Astrocyte (in vitro differentiated cells and primary cell): ENCODE results near the gene C1S. TPM values are rescaled to one million over a fixed set of nuclear protein-coding genes. Genes with fewer than 3 reads are reported as not detected.

Experiments
- DNase-seq: peaks from one replicate; pipeline ENCODE4 v3.0.0-alpha.2; 2010; ENCODE audit warnings: low read depth
- FAIRE-seq: peaks from 2 replicates; lab custom pipeline; 2011; peaks lifted over from hg19 to GRCh38; lab: Jason Lieb, UNC
- H2AFZ ChIP-seq: 2 replicates; pipeline ENCODE4 v1.6.0; 2012; ENCODE audit warnings: low read depth, low read length, inconsistent platforms
- H3K27ac ChIP-seq: 2 replicates; pipeline ENCODE4 v1.5.1; 2011; ENCODE audit warnings: low read depth, low read length, inconsistent platforms
- H3K27me3 ChIP-seq: 2 replicates; pipeline ENCODE4 v1.6.0; 2011; ENCODE audit warnings: low read length, inconsistent platforms; ENCODE audit not compliant: insufficient read depth
- H3K36me3 ChIP-seq: 2 replicates; pipeline ENCODE4 v1.5.1; 2011; ENCODE audit warnings: low read length, inconsistent platforms; ENCODE audit not compliant: insufficient read depth
- H3K4me1 ChIP-seq: 2 replicates; pipeline ENCODE4 v1.5.1; 2011; ENCODE audit warnings: low read length, inconsistent platforms; ENCODE audit not compliant: insufficient read depth
- H3K4me2 ChIP-seq: 2 replicates; pipeline ENCODE4 v1.6.0; 2012; ENCODE audit warnings: low read length, inconsistent platforms
- H3K4me3 ChIP-seq: 2 replicates; pipeline ENCODE4 v1.5.1; 2011; ENCODE audit warnings: low read depth, mild to moderate bottlenecking, low read length, inconsistent platforms; ENCODE audit not compliant: insufficient read depth
- H3K79me2 ChIP-seq: 2 replicates; pipeline ENCODE4 v1.6.0; 2012; ENCODE audit warnings: mild to moderate bottlenecking, low read length, inconsistent platforms; ENCODE audit not compliant: insufficient read depth
- H3K9ac ChIP-seq: 2 replicates; pipeline ENCODE4 v1.6.0; 2012; ENCODE audit warnings: mild to moderate bottlenecking, low read length, inconsistent platforms
- H3K9me3 ChIP-seq: 2 replicates; pipeline ENCODE4 v1.5.1; 2012; ENCODE audit warnings: low read depth, mild to moderate bottlenecking, low read length, inconsistent platforms; ENCODE audit not compliant: insufficient read depth
- H4K20me1 ChIP-seq: 2 replicates; pipeline ENCODE4 v1.6.0; 2012; ENCODE audit warnings: low read length, inconsistent platforms; ENCODE audit not compliant: insufficient read depth
- H3K27ac Mint-ChIP-seq: one replicate; pipeline ENCODE4 v1.8.0; 2021; ENCODE audit warnings: mild to moderate bottlenecking, mixed read lengths; ENCODE audit not compliant: unreplicated experiment
- H3K27me3 Mint-ChIP-seq: one replicate; pipeline ENCODE4 v1.8.0; 2021; ENCODE audit warnings: low read depth, mixed read lengths; ENCODE audit not compliant: unreplicated experiment
- H3K36me3 Mint-ChIP-seq: one replicate; pipeline ENCODE4 v1.8.0; 2021; ENCODE audit warnings: low read depth, mixed read lengths; ENCODE audit not compliant: unreplicated experiment
- H3K4me1 Mint-ChIP-seq: one replicate; pipeline ENCODE4 v1.8.0; 2021; ENCODE audit warnings: low read depth, mixed read lengths; ENCODE audit not compliant: unreplicated experiment
- H3K4me3 Mint-ChIP-seq: one replicate; pipeline ENCODE4 v1.8.0; 2021; ENCODE audit warnings: mild to moderate bottlenecking, moderate library complexity, mixed read lengths; ENCODE audit not compliant: unreplicated experiment
- H3K9me3 Mint-ChIP-seq: one replicate; pipeline ENCODE4 v1.8.0; 2021; ENCODE audit warnings: mild to moderate bottlenecking, mixed read lengths; ENCODE audit not compliant: unreplicated experiment
- EZH2 ChIP-seq: IDR thresholded peaks from 2 replicates; pipeline ENCODE4 v1.6.1; 2012; ENCODE audit warnings: mild to moderate bottlenecking, low read length, inconsistent platforms; ENCODE audit not compliant: insufficient read depth
- total RNA-seq: library from RNA; stranded (reverse); gene quantifications from 2 replicates; pipeline ENCODE4 v1.2.1, GENCODE V29; 2021
- TF ChIP-seq, protein P1 (sequence below): IDR thresholded peaks from 2 replicates; pipeline ENCODE4 v1.5.1; 2011; ENCODE audit warnings: low read depth, mild to moderate bottlenecking, inconsistent platforms, low read length, moderate library complexity; ENCODE audit not compliant: insufficient read depth

The C1S gene
- total RNA-seq, 1 donor from 2014 or later: 5.2 TPM

DNA sequence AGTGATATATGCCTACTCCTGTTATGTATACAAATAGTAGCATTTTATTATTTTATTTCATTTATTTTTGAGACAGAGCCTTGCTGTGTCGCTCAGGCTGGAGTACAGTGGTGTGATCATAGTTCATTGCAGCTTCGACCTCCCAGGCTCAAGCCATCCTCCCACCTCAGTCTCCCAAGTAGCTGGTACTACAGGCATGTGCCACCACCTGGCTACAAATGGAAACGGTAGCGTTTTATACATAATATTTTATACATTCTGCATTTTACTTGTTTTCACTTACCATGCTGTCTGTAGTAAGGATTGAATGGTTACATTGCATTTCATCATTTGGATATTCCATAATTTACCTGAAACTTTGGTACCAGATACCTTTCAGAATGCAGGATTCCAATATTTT, 17.6 kb downstream of the C1S start:
- no peak overlapping the region for H3K27ac ChIP-seq
- peaks cover 20% of the 10 kb centered on the region for H3K27me3 Mint-ChIP-seq
- no peaks in the 10 kb centered on the region for H3K36me3 Mint-ChIP-seq
- DNase-seq (no peak), FAIRE-seq (no peak)
- peaks cover 1% of the 10 kb centered on the region for H3K9me3 ChIP-seq
- H3K4me1 ChIP-seq: peaks cover 4% of the 10 kb centered on the region
- H3K27ac Mint-ChIP-seq: no peak overlapping the region
- H3K4me3 ChIP-seq: no peak overlapping the region
- no peaks in the 10 kb centered on the region for H3K36me3 ChIP-seq
- H3K9ac ChIP-seq: no peak overlapping the region
- H3K4me1 Mint-ChIP-seq: peaks cover 9% of the 10 kb centered on the region
- H4K20me1 ChIP-seq: no peaks in the 10 kb centered on the region
- TF ChIP-seq EZH2: no peak
- H3K4me2 ChIP-seq: no peak overlapping the region
- H3K79me2 ChIP-seq: no peaks in the 10 kb centered on the region
- peaks cover 22% of the 10 kb centered on the region for H3K27me3 ChIP-seq
- H3K9me3 Mint-ChIP-seq: peaks cover 2% of the 10 kb centered on the region
- no peak overlapping the region for H3K4me3 Mint-ChIP-seq
- no peak overlapping the region for H2AFZ ChIP-seq

DNA sequence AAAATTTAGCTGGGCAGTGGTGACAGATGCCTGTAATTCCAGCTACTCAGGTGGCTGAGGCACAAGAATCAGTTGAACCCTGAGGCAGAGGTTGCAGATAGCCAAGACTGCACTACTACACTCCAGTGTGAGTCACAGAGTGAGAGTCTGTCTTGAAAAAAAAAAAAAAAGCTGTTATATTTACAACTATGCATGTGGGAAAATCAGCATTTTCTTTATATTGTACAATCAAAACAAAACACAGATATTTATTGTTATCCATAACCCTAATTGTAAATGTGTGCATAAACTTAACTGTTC, 19.3 kb downstream of the C1S start:
- FAIRE-seq (no peak), DNase-seq (peak; percentile 40)
- Mint-ChIP-seq H3K4me3 (no peak overlapping the region), H3K27ac (peak overlapping the region; percentile 98), H3K4me1 (peaks cover 7% of the 10 kb centered on the region), H3K36me3 (no peaks in the 10 kb centered on the region), H3K9me3 (peaks cover 2% of the 10 kb centered on the region), H3K27me3 (peaks cover 16% of the 10 kb centered on the region)
- TF ChIP-seq, protein P1, sequence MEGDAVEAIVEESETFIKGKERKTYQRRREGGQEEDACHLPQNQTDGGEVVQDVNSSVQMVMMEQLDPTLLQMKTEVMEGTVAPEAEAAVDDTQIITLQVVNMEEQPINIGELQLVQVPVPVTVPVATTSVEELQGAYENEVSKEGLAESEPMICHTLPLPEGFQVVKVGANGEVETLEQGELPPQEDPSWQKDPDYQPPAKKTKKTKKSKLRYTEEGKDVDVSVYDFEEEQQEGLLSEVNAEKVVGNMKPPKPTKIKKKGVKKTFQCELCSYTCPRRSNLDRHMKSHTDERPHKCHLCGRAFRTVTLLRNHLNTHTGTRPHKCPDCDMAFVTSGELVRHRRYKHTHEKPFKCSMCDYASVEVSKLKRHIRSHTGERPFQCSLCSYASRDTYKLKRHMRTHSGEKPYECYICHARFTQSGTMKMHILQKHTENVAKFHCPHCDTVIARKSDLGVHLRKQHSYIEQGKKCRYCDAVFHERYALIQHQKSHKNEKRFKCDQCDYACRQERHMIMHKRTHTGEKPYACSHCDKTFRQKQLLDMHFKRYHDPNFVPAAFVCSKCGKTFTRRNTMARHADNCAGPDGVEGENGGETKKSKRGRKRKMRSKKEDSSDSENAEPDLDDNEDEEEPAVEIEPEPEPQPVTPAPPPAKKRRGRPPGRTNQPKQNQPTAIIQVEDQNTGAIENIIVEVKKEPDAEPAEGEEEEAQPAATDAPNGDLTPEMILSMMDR: no peak
- TF ChIP-seq EZH2: no peak
- peak overlapping the region; percentile 58 for H3K27ac ChIP-seq
- H3K4me3 ChIP-seq: no peak overlapping the region
- H3K4me1 ChIP-seq: peaks cover 4% of the 10 kb centered on the region
- H2AFZ ChIP-seq: no peak overlapping the region
- peak overlapping the region; percentile 56 for H3K9ac ChIP-seq
- no peaks in the 10 kb centered on the region for H3K79me2 ChIP-seq
- no peaks in the 10 kb centered on the region for H4K20me1 ChIP-seq
- H3K36me3 ChIP-seq: no peaks in the 10 kb centered on the region
- peak overlapping the region; percentile 71 for H3K4me2 ChIP-seq
- H3K9me3 ChIP-seq: peaks cover 4% of the 10 kb centered on the region
- H3K27me3 ChIP-seq: peaks cover 15% of the 10 kb centered on the region

DNA sequence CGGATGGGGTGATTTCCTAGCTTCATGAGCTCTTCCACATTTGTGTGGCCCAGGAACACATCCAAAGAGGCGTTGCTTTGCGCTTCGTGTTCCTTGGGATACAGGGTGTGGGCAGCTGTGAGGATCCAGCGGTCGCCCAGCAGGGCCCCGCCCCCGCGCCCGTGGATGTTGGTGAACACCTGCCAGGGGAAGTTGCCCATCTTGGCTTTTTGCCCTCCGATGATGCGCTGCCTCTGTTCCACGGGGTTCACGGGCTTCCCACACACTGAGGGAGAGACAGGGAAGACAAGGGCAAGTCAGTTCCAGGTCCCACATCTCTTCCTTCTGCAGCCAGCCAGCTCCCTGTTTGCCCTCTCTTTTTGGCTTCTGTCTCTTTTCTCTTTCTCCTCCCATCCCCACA, 20.5 kb downstream of the C1S start:
- DNase-seq (no peak), FAIRE-seq (no peak)
- H3K36me3 ChIP-seq: no peaks in the 10 kb centered on the region
- H3K27me3 ChIP-seq: peaks cover 6% of the 10 kb centered on the region
- peaks cover 4% of the 10 kb centered on the region for H3K4me1 ChIP-seq
- Mint-ChIP-seq H3K27me3 (peaks cover 9% of the 10 kb centered on the region), H3K4me3 (no peak overlapping the region), H3K27ac (no peak overlapping the region), H3K9me3 (peaks cover 2% of the 10 kb centered on the region), H3K4me1 (peaks cover 7% of the 10 kb centered on the region), H3K36me3 (no peaks in the 10 kb centered on the region)
- no peaks in the 10 kb centered on the region for H3K79me2 ChIP-seq
- no peak overlapping the region for H3K27ac ChIP-seq
- H3K4me2 ChIP-seq: no peak overlapping the region
- TF ChIP-seq EZH2: no peak
- TF ChIP-seq, protein P1: no peak
- H2AFZ ChIP-seq: no peak overlapping the region
- peaks cover 6% of the 10 kb centered on the region for H3K9me3 ChIP-seq
- H3K4me3 ChIP-seq: no peak overlapping the region
- H4K20me1 ChIP-seq: no peaks in the 10 kb centered on the region
- H3K9ac ChIP-seq: no peak overlapping the region
